GM10847 (cell line): ENCODE data around the gene LPAR3.

Source experiments
- POLR2A ChIP-seq: IDR thresholded peaks from 2 replicates; pipeline ENCODE4 v1.6.1; 2011; ENCODE audit not compliant: insufficient read length; ENCODE audit errors: extremely low read depth

LPAR3 gene

GRCh38 chr1:84781946-84782771, 110.8 kb downstream of the LPAR3 start:
- TF ChIP-seq POLR2A: no peak

DNA sequence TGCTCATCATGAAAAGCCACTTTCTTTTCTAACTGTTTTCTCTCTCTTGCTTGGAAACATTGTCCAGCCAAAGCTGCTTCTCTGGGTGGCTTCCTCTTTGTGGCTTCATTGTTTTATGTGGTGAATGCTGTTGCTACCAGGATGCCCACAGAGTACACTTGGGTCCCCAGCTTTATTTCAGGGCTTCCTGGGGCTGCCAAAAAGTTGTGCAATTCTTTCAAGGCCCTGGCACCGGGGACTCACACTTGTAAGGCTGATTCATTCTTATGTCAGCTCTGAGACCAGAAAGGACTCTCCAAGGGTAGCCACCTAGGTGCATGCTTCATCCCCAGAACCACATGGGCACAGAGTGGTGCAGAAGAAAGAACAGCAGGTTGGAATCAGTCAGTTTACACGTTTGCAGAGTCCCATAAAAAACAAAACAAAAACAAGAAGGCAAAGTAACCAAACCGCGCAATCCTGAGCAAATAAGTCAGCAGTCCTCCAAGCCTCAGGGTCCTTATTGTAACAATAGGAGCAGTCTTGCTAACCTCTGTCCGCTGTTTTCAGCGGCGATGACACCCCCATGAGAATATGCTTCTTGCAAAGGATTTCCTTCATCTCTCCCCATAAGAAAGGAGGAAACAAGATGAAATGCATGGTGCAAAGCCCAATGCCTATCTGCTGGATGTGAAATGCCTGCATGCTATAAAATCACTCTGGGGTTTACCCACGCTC, 112.8 kb downstream of the LPAR3 start:
- TF ChIP-seq POLR2A: no peak

- no peak for TF ChIP-seq POLR2A
These were observed 116.4 kb downstream of the LPAR3 start for GRCh38 chr1:84776639-84777038.

- no peak for TF ChIP-seq POLR2A
These were observed 117.5 kb downstream of the LPAR3 start for GRCh38 chr1:84775535-84775920.

DNA sequence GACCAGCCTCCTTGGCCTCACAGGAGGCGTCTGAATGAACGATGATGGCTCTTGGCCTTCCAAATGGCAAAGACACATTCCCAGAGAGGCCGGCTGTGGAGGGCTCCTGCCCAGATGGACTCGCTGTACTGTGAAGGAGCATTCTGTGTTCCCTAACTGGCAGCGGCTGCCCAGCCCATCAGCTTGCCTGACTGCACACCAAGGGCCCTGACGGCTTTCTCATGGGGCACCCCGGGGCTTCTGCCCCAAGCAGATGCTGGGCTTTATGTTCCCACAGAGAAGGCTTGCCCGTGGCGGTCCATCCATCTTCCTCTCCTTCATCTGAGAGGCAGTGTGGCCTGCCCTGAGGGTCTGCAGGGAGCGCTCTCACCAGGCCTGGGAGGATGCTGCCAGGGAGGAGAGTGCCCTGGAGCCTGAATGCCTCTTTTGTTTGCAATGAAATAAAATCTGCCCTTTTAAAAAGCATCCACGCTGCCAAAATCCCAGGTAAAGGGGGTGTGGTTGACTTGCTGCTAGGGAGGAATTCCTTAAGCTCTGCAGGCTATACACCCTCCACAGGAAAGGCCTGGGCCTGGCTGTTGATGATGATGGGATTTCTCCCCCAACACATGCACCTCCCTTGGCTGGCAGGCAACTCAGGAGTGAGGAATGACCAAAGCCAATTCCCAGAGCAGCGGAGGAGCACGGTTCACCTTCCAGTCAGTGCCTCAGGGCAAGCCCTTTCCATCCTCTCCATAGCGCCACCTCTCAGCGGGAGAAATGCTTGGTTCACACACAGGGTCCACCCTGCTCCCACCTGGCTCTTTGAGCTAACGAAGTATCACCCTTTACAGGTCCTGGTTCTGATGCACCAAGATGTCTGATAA, 118.1 kb downstream of the LPAR3 start:
- TF ChIP-seq POLR2A: no peak

DNA sequence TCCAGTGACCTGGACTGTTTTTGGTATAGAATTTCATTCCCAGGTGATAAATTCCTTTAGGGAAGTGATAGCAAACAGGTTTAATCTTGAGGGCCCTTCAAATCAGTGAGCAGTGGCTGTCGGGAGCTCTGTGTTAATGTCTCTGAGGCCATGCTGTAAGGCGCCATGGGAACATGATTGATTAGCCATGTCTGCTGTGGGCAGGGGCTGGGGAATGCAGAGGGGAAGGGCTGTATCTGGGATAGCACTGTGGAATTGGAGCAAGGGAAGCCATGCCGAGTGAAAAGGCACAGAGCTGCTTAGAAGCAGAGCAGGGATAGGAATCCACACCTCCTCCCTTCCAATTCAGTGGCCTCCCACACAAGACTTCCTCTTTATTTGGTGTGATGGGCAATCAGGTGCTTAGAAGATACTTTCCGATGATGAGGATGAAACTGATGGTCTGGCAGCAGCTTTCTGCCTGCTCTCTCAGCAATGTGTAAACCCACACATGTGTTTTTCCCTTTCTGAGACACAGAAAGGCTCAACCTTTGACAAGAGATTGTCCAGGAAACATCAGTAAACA, 119.0 kb downstream of the LPAR3 start:
- TF ChIP-seq POLR2A: no peak

DNA sequence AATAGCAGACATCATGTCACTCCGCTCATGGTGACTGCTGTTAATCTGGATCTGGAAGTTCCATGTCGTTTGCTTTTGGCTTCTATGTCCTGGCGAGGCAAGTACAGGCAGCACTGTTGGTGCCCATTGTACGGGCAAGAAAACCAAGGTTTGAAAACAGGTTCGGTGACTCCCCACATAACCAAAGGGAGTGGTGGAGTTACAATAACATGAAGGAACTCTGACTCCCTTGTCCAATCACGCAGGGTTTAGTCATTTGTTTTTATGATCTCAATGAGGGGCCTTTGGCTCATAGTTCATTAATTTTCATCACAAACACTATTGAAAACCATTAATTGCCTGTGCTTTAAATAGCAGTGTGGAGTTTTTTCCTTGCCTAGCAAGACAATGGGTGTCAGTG, 119.8 kb downstream of the LPAR3 start:
- no peak for TF ChIP-seq POLR2A

GRCh38 chr1:84772428-84772943, 120.5 kb downstream of the LPAR3 start:
- TF ChIP-seq POLR2A: no peak

DNA sequence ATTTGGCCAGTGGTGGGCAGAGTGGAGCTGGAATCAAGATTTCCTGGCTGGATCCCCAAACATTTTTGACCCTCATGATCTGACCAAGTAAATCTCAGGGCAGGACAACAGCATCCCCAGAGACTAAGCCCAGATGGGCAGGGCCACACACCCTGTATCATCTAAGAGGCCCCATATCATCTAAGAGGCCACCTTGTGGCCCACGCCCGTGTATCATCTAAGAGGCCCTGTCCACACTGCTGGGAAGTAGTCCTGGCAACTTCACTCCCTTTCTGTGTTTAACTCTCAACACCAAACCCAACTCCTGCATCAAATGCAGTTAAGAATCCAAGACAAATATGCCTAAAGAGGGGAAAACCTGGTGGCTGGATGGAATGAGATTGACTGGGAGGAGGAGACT, 121.1 kb downstream of the LPAR3 start:
- no peak for TF ChIP-seq POLR2A

GRCh38 chr1:84770481-84770880, 122.5 kb downstream of the LPAR3 start:
- TF ChIP-seq POLR2A: no peak

DNA sequence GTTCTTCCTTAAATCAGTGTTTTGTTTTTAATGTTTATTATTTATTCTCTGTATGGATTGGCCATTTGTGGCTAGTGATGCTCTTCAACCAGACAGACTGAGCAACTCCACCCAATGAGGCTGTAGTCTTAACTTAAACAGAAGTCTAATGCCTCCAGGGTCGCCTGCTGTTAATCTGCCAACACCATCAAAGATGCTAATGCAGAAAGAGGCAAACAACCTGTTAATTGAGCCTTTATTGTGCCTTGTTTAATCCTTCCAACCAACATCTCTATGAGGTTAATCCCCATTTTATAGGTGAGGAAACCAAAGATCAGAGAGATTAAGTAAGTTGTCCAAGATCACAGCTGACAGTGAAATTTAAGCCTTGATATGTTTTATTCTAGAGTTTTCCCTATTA, 123.4 kb downstream of the LPAR3 start:
- TF ChIP-seq POLR2A: no peak

- TF ChIP-seq POLR2A: no peak
These were observed 124.4 kb downstream of the LPAR3 start for GRCh38 chr1:84768634-84769033.

- TF ChIP-seq POLR2A: no peak
These were observed 128.9 kb downstream of the LPAR3 start for GRCh38 chr1:84763912-84764680.

DNA sequence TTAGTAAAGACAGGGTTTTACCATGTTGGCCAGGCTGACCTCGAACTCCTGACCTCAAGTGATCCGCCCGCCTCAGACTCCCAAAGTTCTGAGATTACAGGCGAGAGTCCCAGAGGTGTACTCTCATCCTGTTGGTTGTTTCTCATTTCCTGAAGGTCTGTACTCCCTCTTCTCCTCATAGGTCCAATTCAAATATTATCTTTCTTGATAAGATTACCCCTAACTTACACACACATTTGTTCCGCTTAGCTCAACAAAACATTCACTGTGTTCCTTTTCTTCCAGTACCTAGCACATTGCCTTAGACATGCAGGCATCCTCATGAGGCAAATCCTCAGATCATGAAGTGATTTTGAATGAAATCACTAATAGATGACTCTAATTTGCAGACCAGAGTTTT, 130.3 kb downstream of the LPAR3 start:
- no peak for TF ChIP-seq POLR2A
